Measurements from ENCODE around the gene LONP2. TPM values are rescaled to one million over a fixed set of nuclear protein-coding genes. Genes with fewer than 3 reads are reported as not detected.
A peak's percentile ranks its signal among the peaks of the same experiment; 100 is the strongest.

Gene LONP2
- total and polyA plus RNA-seq, 9 of the 15 experiments (the other 6 are each of a cell fraction or from before 2014, with no cell fraction given): 8.1 to 41.2 (median 25.6) TPM

DNA sequence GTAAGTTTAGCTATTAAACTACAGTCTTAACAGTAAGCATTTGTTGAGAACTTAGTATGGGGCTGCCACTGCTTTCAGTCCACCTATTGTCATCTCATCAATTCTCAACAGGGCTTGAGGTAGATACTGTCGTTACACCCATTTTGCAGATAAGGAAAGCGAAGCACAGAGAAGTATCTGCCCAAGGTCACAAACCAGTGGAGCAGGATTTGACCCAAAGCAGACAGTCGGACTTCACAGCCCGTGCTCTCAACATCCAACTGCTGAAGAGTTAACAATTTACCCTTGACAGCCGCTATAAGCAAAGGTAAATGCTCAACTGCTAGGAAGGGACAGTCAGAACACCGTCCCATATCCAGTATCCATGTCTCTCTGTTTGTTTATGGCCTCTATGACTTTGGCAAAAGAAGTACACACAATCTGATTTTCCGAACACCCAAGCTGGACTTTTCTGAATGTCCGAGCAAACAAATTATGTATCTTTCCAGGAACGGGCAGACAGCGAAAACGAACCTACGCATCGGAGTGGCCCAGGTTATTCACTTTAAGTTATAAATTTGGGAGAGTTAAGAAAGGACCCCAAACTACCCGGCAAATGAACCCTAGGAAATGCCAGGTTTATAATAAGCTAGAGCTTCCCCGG is 139.9 kb downstream of the LONP2 start (continued):
- TF ChIP-seq ERF (CRISPR knock-in tag; IDR thresholded peaks at IDR 0.05) (no peak), SAFB (IDR thresholded peaks at IDR 0.05; ENCODE audit: borderline replicate concordance, low read depth, low read length) (no peak), ZNF12 (CRISPR knock-in tag; IDR thresholded peaks at IDR 0.05) (no peak), ZNF408 (CRISPR knock-in tag; IDR thresholded peaks at IDR 0.05; ENCODE audit: low read depth) (no peak), IFI16 (CRISPR knock-in tag; IDR thresholded peaks at IDR 0.05) (no peak), SMAD2 (IDR thresholded peaks at IDR 0.05; ENCODE audit: low read depth, low read length) (no peak), SMARCA4 (IDR thresholded peaks at IDR 0.05) (no peak), ETV6 (IDR thresholded peaks at IDR 0.05; ENCODE audit: borderline replicate concordance in 1 of 2, low read depth in 2 of 2, low read length in 1 of 2) (no peak), ETV6 (CRISPR knock-in tag; IDR thresholded peaks at IDR 0.05; ENCODE audit: borderline replicate concordance) (no peak), FIP1L1 (IDR thresholded peaks at IDR 0.05; ENCODE audit: low read depth, low read length, poor library complexity, severe bottlenecking) (no peak), ZNF175 (CRISPR knock-in tag; IDR thresholded peaks at IDR 0.05; ENCODE audit: low read depth) (no peak), TEAD1 (CRISPR knock-in tag; IDR thresholded peaks at IDR 0.05) (no peak; a peak in 1 of 4 replicates)
- TF ChIP-seq, protein P1, sequence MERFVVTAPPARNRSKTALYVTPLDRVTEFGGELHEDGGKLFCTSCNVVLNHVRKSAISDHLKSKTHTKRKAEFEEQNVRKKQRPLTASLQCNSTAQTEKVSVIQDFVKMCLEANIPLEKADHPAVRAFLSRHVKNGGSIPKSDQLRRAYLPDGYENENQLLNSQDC (CRISPR knock-in tag; IDR thresholded peaks at IDR 0.05): no peak
- TF ChIP-seq, protein P2, sequence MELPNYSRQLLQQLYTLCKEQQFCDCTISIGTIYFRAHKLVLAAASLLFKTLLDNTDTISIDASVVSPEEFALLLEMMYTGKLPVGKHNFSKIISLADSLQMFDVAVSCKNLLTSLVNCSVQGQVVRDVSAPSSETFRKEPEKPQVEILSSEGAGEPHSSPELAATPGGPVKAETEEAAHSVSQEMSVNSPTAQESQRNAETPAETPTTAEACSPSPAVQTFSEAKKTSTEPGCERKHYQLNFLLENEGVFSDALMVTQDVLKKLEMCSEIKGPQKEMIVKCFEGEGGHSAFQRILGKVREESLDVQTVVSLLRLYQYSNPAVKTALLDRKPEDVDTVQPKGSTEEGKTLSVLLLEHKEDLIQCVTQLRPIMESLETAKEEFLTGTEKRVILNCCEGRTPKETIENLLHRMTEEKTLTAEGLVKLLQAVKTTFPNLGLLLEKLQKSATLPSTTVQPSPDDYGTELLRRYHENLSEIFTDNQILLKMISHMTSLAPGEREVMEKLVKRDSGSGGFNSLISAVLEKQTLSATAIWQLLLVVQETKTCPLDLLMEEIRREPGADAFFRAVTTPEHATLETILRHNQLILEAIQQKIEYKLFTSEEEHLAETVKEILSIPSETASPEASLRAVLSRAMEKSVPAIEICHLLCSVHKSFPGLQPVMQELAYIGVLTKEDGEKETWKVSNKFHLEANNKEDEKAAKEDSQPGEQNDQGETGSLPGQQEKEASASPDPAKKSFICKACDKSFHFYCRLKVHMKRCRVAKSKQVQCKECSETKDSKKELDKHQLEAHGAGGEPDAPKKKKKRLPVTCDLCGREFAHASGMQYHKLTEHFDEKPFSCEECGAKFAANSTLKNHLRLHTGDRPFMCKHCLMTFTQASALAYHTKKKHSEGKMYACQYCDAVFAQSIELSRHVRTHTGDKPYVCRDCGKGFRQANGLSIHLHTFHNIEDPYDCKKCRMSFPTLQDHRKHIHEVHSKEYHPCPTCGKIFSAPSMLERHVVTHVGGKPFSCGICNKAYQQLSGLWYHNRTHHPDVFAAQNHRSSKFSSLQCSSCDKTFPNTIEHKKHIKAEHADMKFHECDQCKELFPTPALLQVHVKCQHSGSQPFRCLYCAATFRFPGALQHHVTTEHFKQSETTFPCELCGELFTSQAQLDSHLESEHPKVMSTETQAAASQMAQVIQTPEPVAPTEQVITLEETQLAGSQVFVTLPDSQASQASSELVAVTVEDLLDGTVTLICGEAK (IDR thresholded peaks at IDR 0.05): 0 out of 2 replicates have a peak, but pooled peaks have one; percentile 26
- TF ChIP-seq, protein P2 (CRISPR knock-in tag; IDR thresholded peaks at IDR 0.05): no peak
- TF ChIP-seq, protein P3, sequence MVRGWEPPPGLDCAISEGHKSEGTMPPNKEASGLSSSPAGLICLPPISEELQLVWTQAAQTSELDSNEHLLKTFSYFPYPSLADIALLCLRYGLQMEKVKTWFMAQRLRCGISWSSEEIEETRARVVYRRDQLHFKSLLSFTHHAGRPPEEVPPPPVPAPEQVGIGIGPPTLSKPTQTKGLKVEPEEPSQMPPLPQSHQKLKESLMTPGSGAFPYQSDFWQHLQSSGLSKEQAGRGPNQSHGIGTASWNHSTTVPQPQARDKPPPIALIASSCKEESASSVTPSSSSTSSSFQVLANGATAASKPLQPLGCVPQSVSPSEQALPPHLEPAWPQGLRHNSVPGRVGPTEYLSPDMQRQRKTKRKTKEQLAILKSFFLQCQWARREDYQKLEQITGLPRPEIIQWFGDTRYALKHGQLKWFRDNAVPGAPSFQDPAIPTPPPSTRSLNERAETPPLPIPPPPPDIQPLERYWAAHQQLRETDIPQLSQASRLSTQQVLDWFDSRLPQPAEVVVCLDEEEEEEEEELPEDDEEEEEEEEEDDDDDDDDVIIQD (CRISPR knock-in tag; IDR thresholded peaks at IDR 0.05): no peak
- TF ChIP-seq, protein P4, sequence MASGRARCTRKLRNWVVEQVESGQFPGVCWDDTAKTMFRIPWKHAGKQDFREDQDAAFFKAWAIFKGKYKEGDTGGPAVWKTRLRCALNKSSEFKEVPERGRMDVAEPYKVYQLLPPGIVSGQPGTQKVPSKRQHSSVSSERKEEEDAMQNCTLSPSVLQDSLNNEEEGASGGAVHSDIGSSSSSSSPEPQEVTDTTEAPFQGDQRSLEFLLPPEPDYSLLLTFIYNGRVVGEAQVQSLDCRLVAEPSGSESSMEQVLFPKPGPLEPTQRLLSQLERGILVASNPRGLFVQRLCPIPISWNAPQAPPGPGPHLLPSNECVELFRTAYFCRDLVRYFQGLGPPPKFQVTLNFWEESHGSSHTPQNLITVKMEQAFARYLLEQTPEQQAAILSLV (tag; IDR thresholded peaks at IDR 0.05): no peak
